OCI-LY1 (cell line): ENCODE data around the gene ETV6.

ENCODE experiments used
- H2AFZ ChIP-seq: fragments of 200-600 bp; sonication (generic), shearing (Covaris generic); 2 replicates; pipeline ENCODE4 v1.6.0; 2014; ENCODE audit warnings: antibody characterized with exemption, mild to moderate bottlenecking, low read length
- H3F3A ChIP-seq: fragments of 200-600 bp; sonication (generic), shearing (Covaris generic); 2 replicates; pipeline ENCODE4 v1.6.0; 2014; ENCODE audit warnings: mild to moderate bottlenecking, antibody characterized with exemption, low read length, moderate library complexity; ENCODE audit not compliant: insufficient read depth
- H3K27ac ChIP-seq: fragments of 200-600 bp; sonication (generic); 2 replicates; pipeline ENCODE4 v1.5.1; 2014; ENCODE audit warnings: low read length, mixed run types, mild to moderate bottlenecking, low read depth; ENCODE audit not compliant: poor library complexity, severe bottlenecking
- H3K27me3 ChIP-seq: fragments of 200-600 bp; sonication (generic); 2 replicates; pipeline ENCODE4 v1.6.0; 2014; ENCODE audit warnings: antibody characterized with exemption, mild to moderate bottlenecking, low read length, moderate library complexity; ENCODE audit not compliant: insufficient read depth
- H3K36me3 ChIP-seq: fragments of 200-600 bp; sonication (generic); 2 replicates; pipeline ENCODE4 v1.6.1; 2014; ENCODE audit warnings: mild to moderate bottlenecking, antibody characterized with exemption, low read length, moderate library complexity, mixed read lengths; ENCODE audit not compliant: insufficient read depth
- H3K4me1 ChIP-seq: fragments of 200-600 bp; sonication (generic); 2 replicates; pipeline ENCODE4 v1.5.1; 2014; ENCODE audit warnings: mild to moderate bottlenecking, low read length, moderate library complexity; ENCODE audit not compliant: insufficient read depth, severe bottlenecking
- H3K4me2 ChIP-seq: fragments of 200-600 bp; sonication (generic), shearing (Covaris generic); 2 replicates; pipeline ENCODE4 v1.6.1; 2014; ENCODE audit warnings: low read length
- H3K4me3 ChIP-seq: fragments of 200-600 bp; sonication (generic); 2 replicates; pipeline ENCODE4 v1.5.1; 2014; ENCODE audit warnings: low read length, low read depth, mild to moderate bottlenecking, mixed read lengths; ENCODE audit not compliant: poor library complexity, severe bottlenecking
- H3K79me2 ChIP-seq: fragments of 200-600 bp; shearing (Covaris generic); 2 replicates; pipeline ENCODE4 v1.6.1; 2016; ENCODE audit warnings: mixed run types, low read length, mixed read lengths; ENCODE audit not compliant: insufficient read depth
- H3K9ac ChIP-seq: fragments of 200-600 bp; sonication (generic), shearing (Covaris generic); 2 replicates; pipeline ENCODE4 v1.6.1; 2014; ENCODE audit warnings: mild to moderate bottlenecking, low read length, mixed read lengths
- H3K9me2 ChIP-seq: fragments of 200-600 bp; sonication (generic), shearing (Covaris generic); 2 replicates; pipeline ENCODE4 v1.6.1; 2014; ENCODE audit warnings: low read depth, mild to moderate bottlenecking, low read length, mixed read lengths
- H3K9me3 ChIP-seq: fragments of 200-600 bp; shearing (Covaris generic); 2 replicates; pipeline ENCODE4 v1.6.1; 2014; ENCODE audit warnings: low read length, mixed read lengths
- H4K20me1 ChIP-seq: fragments of 200-600 bp; sonication (generic), shearing (Covaris generic); 2 replicates; pipeline ENCODE4 v1.6.0; 2016; ENCODE audit warnings: mild to moderate bottlenecking, low read length; ENCODE audit not compliant: insufficient read depth
- EZH2 ChIP-seq: fragments of 200-600 bp; sonication (generic), shearing (Covaris generic); IDR thresholded peaks from 2 replicates; pipeline ENCODE4 v1.8.0; 2017; ENCODE audit warnings: borderline replicate concordance, mixed run types, mild to moderate bottlenecking, antibody characterized with exemption, low read length, moderate library complexity, mixed read lengths
- TF ChIP-seq, protein P1 (sequence below): fragments of 200-600 bp; sonication (generic), shearing (Covaris generic); IDR thresholded peaks from 2 replicates; pipeline ENCODE4 v1.5.1; 2017; ENCODE audit warnings: mild to moderate bottlenecking, antibody characterized with exemption, low read length, moderate library complexity, mixed read lengths

Gene ETV6

DNA sequence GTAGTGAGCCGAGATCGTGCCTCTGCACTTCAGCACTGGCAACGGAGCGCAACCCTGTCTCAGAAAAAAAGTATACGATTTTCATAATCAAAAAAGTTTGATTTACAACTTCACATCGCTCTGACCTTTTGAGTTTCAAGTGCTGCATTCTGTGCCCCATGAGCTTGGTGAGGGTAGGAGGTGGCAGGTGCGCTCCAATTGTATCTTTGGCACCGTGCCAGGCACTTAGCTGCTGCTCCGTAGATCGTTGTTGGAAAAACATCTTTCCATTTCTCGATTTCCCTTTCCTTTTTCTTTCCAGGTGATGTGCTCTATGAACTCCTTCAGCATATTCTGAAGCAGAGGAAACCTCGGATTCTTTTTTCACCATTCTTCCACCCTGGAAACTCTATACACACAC is 203.7 kb downstream of the ETV6 start:
- peak overlapping the region; percentile 54 for H3K9ac ChIP-seq
- no peaks in the 10 kb centered on the region for H3K9me3 ChIP-seq
- H3K4me1 ChIP-seq: peaks cover 74% of the 10 kb centered on the region
- peak overlapping the region; percentile 68 for H3K4me2 ChIP-seq
- H3K36me3 ChIP-seq: no peaks in the 10 kb centered on the region
- H3K9me2 ChIP-seq: no peaks in the 10 kb centered on the region
- TF ChIP-seq, protein P1, sequence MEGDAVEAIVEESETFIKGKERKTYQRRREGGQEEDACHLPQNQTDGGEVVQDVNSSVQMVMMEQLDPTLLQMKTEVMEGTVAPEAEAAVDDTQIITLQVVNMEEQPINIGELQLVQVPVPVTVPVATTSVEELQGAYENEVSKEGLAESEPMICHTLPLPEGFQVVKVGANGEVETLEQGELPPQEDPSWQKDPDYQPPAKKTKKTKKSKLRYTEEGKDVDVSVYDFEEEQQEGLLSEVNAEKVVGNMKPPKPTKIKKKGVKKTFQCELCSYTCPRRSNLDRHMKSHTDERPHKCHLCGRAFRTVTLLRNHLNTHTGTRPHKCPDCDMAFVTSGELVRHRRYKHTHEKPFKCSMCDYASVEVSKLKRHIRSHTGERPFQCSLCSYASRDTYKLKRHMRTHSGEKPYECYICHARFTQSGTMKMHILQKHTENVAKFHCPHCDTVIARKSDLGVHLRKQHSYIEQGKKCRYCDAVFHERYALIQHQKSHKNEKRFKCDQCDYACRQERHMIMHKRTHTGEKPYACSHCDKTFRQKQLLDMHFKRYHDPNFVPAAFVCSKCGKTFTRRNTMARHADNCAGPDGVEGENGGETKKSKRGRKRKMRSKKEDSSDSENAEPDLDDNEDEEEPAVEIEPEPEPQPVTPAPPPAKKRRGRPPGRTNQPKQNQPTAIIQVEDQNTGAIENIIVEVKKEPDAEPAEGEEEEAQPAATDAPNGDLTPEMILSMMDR: no peak
- no peak for TF ChIP-seq EZH2
- H4K20me1 ChIP-seq: no peaks in the 10 kb centered on the region
- no peaks in the 10 kb centered on the region for H3K79me2 ChIP-seq
- no peaks in the 10 kb centered on the region for H3K27me3 ChIP-seq
- no peak overlapping the region for H2AFZ ChIP-seq
- peak overlapping the region; percentile 98 for H3K27ac ChIP-seq
- H3F3A ChIP-seq: no peaks in the 10 kb centered on the region
- peak overlapping the region; percentile 58 for H3K4me3 ChIP-seq

DNA sequence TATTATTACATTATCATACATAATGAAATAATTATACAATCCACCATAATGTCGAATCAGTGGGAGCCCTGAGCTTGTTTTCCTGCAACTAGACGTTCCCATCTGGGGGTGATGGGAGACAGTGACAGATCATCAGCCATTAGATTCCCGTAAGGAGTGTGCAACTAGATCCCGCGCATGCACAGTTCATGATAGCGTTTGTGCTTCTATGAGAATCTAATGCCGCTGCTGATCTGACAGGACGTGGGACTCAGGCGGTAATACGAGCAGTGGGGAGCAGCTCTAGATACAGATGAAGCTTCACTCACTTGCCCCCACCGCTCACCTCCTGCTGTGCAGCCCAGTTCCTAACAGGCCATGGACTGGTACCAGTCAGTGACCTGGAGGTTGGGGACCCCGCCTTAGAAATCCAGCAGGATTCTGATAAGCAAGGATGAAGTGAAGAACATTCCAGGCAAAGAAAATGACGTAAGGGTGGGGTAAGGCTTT is 204.6 kb downstream of the ETV6 start:
- Histone ChIP-seq H3K9ac (peak overlapping the region; percentile 54; the same call in 1 of the 2 replicates), H3K27ac (peak overlapping the region; percentile 98), H3K9me3 (no peaks in the 10 kb centered on the region), H3K4me2 (peak overlapping the region; percentile 68), H3K4me1 (peaks cover 74% of the 10 kb centered on the region), H3K36me3 (no peaks in the 10 kb centered on the region), H3K27me3 (no peaks in the 10 kb centered on the region), H3K9me2 (no peaks in the 10 kb centered on the region), H4K20me1 (no peaks in the 10 kb centered on the region), H3K79me2 (no peaks in the 10 kb centered on the region), H2AFZ (no peak overlapping the region), H3K4me3 (peak overlapping the region; percentile 58), H3F3A (no peaks in the 10 kb centered on the region)
- TF ChIP-seq, protein P1: no peak
- no peak for TF ChIP-seq EZH2

DNA sequence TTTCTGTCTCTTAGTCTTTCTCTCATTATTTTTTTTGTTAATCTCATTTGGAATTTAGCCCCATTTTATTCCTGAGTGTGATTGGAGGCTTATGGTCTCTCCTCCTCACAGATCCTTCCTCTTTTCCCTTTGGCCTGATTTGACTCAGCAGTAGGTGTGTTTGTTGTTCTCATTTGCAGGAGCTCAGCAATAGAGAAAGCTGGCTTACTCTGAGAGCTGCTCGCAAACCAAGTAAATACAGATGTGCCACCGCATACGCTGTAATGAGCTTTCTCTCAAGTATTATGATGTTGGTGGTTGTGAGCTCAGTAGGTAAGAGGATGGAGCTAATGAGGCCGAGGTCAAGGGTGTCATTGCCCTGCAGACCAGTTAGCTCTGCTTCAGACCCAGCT is 206.5 kb downstream of the ETV6 start:
- Histone ChIP-seq H3F3A (no peaks in the 10 kb centered on the region), H3K36me3 (no peaks in the 10 kb centered on the region), H3K9ac (peak overlapping the region; percentile 57; the same call in 1 of the 2 replicates), H4K20me1 (no peaks in the 10 kb centered on the region), H3K9me2 (no peaks in the 10 kb centered on the region), H3K79me2 (no peaks in the 10 kb centered on the region), H3K4me3 (no peak overlapping the region), H3K4me1 (peaks cover 75% of the 10 kb centered on the region), H3K9me3 (no peaks in the 10 kb centered on the region), H3K27me3 (no peaks in the 10 kb centered on the region), H3K27ac (peak overlapping the region; percentile 98), H3K4me2 (peak overlapping the region; percentile 60), H2AFZ (no peak overlapping the region)
- TF ChIP-seq, protein P1: no peak
- no peak for TF ChIP-seq EZH2
